SW 1271 (cell line): ENCODE measurements around the gene SPACA4.

Experiments
- DNase-seq, 2 experiments: peaks; one replicate each; lab custom pipeline; 2025; lab: John Stamatoyannopoulos, UW

SPACA4 gene

GRCh38 chr19:48596679-48597465 is 9.7 kb upstream of the SPACA4 start:
- no peak for DNase-seq

GRCh38 chr19:48598996-48599700 is 7.4 kb upstream of the SPACA4 start:
- no peak for DNase-seq

- DNase-seq = no peak
Observed at GRCh38 chr19:48600679-48601417, 5.7 kb upstream of the SPACA4 start.

- DNase-seq = no peak
Observed at GRCh38 chr19:48603001-48603400, 3.5 kb upstream of the SPACA4 start.

GRCh38 chr19:48603449-48603848 is 3.1 kb upstream of the SPACA4 start:
- no peak for DNase-seq

- no peak for DNase-seq
Observed at GRCh38 chr19:48603850-48604249, 2.7 kb upstream of the SPACA4 start.

GRCh38 chr19:48607359-48607755 is 815 bp downstream of the SPACA4 start:
- DNase-seq = no peak

GRCh38 chr19:48608798-48609263 is 2.3 kb downstream of the SPACA4 start:
- peak in 1 of 2 experiments; percentile 34 for DNase-seq

- DNase-seq = no peak
Observed at GRCh38 chr19:48609571-48610108, 3.1 kb downstream of the SPACA4 start.

GRCh38 chr19:48611872-48612271 is 5.3 kb downstream of the SPACA4 start:
- DNase-seq = no peak

GRCh38 chr19:48613024-48613851 is 6.7 kb downstream of the SPACA4 start:
- no peak for DNase-seq

- no peak for DNase-seq
Observed at GRCh38 chr19:48613852-48614435, 7.4 kb downstream of the SPACA4 start.

- DNase-seq = no peak
Observed at GRCh38 chr19:48614436-48615230, 8.1 kb downstream of the SPACA4 start, which contains the start of gene FAM83E. FAM83E (minus strand) TSS chr19:48615076; CDS start chr19:48613372, 1,704 bp downstream.

- no peak for DNase-seq
Observed at GRCh38 chr19:48615231-48616040, 8.9 kb downstream of the SPACA4 start.

- DNase-seq = no peak
Observed at GRCh38 chr19:48616041-48616436, 9.5 kb downstream of the SPACA4 start.

GRCh38 chr19:48616491-48617056 is 10.0 kb downstream of the SPACA4 start:
- no peak for DNase-seq

- DNase-seq = no peak
Observed at GRCh38 chr19:48617146-48617937, 10.8 kb downstream of the SPACA4 start.
